ENCODE measurements around the gene UGT1A6.

The UGT1A6 gene

GRCh38 chr2:233807966-233808935, 115.6 kb downstream of the UGT1A6 start:
- no peak overlapping the region for H3K4me3 ChIP-seq (ENCODE audit: low read depth, low read length)
- no peak for TF ChIP-seq CTCF (IDR thresholded peaks at IDR 0.05; ENCODE audit: insufficient read depth, low read length, missing control alignments)
- DNase-seq (ENCODE audit: low read depth, low spot score), result no peak
- POLR2A ChIA-PET, result no interaction called here
- CTCF ChIA-PET, result no interaction called here

GRCh38 chr2:233810385-233810784, 117.7 kb downstream of the UGT1A6 start:
- ChIA-PET CTCF (no interaction called here), POLR2A (no interaction called here)
- H3K4me3 ChIP-seq (ENCODE audit: low read depth, low read length), result no peak overlapping the region
- DNase-seq (ENCODE audit: low read depth, low spot score), result no peak
- no peak for TF ChIP-seq CTCF (IDR thresholded peaks at IDR 0.05; ENCODE audit: insufficient read depth, low read length, missing control alignments)

- no peak for DNase-seq (ENCODE audit: low read depth, low spot score)
- ChIA-PET POLR2A (no interaction called here), CTCF (no interaction called here)
- no peak overlapping the region for H3K4me3 ChIP-seq (ENCODE audit: low read depth, low read length)
- no peak for TF ChIP-seq CTCF (IDR thresholded peaks at IDR 0.05; ENCODE audit: insufficient read depth, low read length, missing control alignments)
These were observed 118.4 kb downstream of the UGT1A6 start for GRCh38 chr2:233811087-233811486.

- no peak overlapping the region for H3K4me3 ChIP-seq (ENCODE audit: low read depth, low read length)
- TF ChIP-seq CTCF (IDR thresholded peaks at IDR 0.05; ENCODE audit: insufficient read depth, low read length, missing control alignments), result no peak
- DNase-seq (ENCODE audit: low read depth, low spot score), result no peak
- ChIA-PET POLR2A (no interaction called here), CTCF (no interaction called here)
These were observed 119.0 kb downstream of the UGT1A6 start for GRCh38 chr2:233811732-233812131.

- POLR2A ChIA-PET, result no interaction called here
- no peak for DNase-seq (ENCODE audit: low read depth, low spot score)
- CTCF ChIA-PET, result interaction anchor here (1.4 kb wide), 1 partner anchor 365 kb away, joined by 4 read pairs; no protein-coding TSS in a partner anchor
- no peak for TF ChIP-seq CTCF (IDR thresholded peaks at IDR 0.05; ENCODE audit: insufficient read depth, low read length, missing control alignments)
- H3K4me3 ChIP-seq (ENCODE audit: low read depth, low read length), result no peak overlapping the region
These were observed 120.8 kb downstream of the UGT1A6 start for GRCh38 chr2:233813236-233814055.
